Aorta (tissue), 5 donors: ENCODE results near the gene NCKAP5. TPM values are rescaled to one million over a fixed set of nuclear protein-coding genes. Genes with fewer than 3 reads are reported as not detected.

Experiments used
- ATAC-seq: fragments of 200-7000 bp; cut with Tn5 transposase; one replicate; pipeline ENCODE4 v1.9.1; 2022; ENCODE audit warnings: moderate library complexity; ENCODE audit not compliant: low FRiP score
- DNase-seq, 2 donors: peaks; one replicate each; pipeline ENCODE4 v3.0.0-alpha.2; 2020
- H3K27ac ChIP-seq, 2 donors: one replicate each; pipeline ENCODE4 v1.5.1; 2013; ENCODE audit warnings: low read length in 2 of 2, mild to moderate bottlenecking in 2 of 2, moderate library complexity in 2 of 2, control low read depth in 1 of 2, inconsistent platforms in 1 of 2, low read depth in 1 of 2
- H3K27me3 ChIP-seq, 2 donors: one replicate each; pipeline ENCODE4 v1.6.1; 2013; ENCODE audit warnings: control low read depth in 1 of 2, low read length in 1 of 2, mild to moderate bottlenecking in 1 of 2, moderate library complexity in 1 of 2; ENCODE audit not compliant: insufficient read depth in 2 of 2, control insufficient read depth in 1 of 2
- H3K36me3 ChIP-seq, 2 donors: one replicate each; pipeline ENCODE4 v1.6.1; 2013; ENCODE audit warnings: control low read depth in 1 of 2, low read length in 1 of 2, mild to moderate bottlenecking in 1 of 2; ENCODE audit not compliant: insufficient read depth in 2 of 2, control insufficient read depth in 1 of 2
- H3K4me1 ChIP-seq, 2 donors: one replicate each; pipeline ENCODE4 v1.6.1; 2013; ENCODE audit warnings: low read length in 2 of 2, control low read depth in 1 of 2, mild to moderate bottlenecking in 1 of 2, moderate library complexity in 1 of 2; ENCODE audit not compliant: insufficient read depth in 2 of 2, control insufficient read depth in 1 of 2
- H3K4me3 ChIP-seq, 2 donors: one replicate each; pipeline ENCODE4 v1.5.1; 2013; ENCODE audit warnings: low read length in 2 of 2, control low read depth in 1 of 2, mild to moderate bottlenecking in 1 of 2
- H3K9me3 ChIP-seq: one replicate; pipeline ENCODE4 v1.6.1; 2013; ENCODE audit warnings: mild to moderate bottlenecking, low read length; ENCODE audit not compliant: control insufficient read depth
- WGBS, 2 donors: extraction: QIAGEN DNeasy Blood & Tissue Kit; methylation state at CpG; one replicate each; pipeline ENCODE4 v1.1.7; 2013; 5-methylcytosine and 5-hydroxymethylcytosine counted together
- intact Hi-C, 2 donors: fragments of 100-400 bp; cut with DNase I; formaldehyde crosslinking; loops; one replicate each; pipeline versions ENCODE4 v1.14.2 to v1.15.0; 2022
- polyA plus RNA-seq, 2 donors: library from polyadenylated mRNA; stranded (reverse); fragments of 200-250 nt; gene quantifications; one replicate each; pipeline ENCODE4 v1.2.3, GENCODE V29; 2013
- total RNA-seq, 2 donors: library from RNA; stranded (reverse); fragmentation: NEBNext Ultra II Directional; extraction: Animal tissue kit (Norgen Biotek cat#: 25700); gene quantifications; one replicate each; pipeline ENCODE4 v1.2.1, GENCODE V29; 2021
- donor health status: healthy with polysubstance abuse.
- donor health status: Bipolar disorder and iron deficiency.
- donor health status: DM: no; HTN: no; CAD: no.
- donor health status: DM: no; HTN: no; CAD: no.
- donor health status: DM: yes; HTN: yes; CAD: no.

NCKAP5 gene
- total and polyA plus RNA-seq, 4 donors, result 0.75 to 7.5 (median 2.4) TPM; not detected in 1

GRCh38 chr2:133197156-133197555 is 371.1 kb downstream of the NCKAP5 start:
- Histone ChIP-seq H3K4me3 (no peak overlapping the region), H3K27me3 (no peaks in the 10 kb centered on the region), H3K9me3 (no peaks in the 10 kb centered on the region), H3K4me1 (no peaks in the 10 kb centered on the region), H3K36me3 (no peaks in the 10 kb centered on the region), H3K27ac (no peak overlapping the region)
- ATAC-seq (no peak), DNase-seq (no peak)
- intact Hi-C loops, result no loop called here
- WGBS, 2 donors, result 79 to 86% methylated on average over 2 of the region's 2 CpGs

- H3K4me3 ChIP-seq, result no peak overlapping the region
- ATAC-seq (no peak), DNase-seq (no peak)
- no peak overlapping the region for H3K27ac ChIP-seq
- H3K4me1 ChIP-seq, result no peaks in the 10 kb centered on the region
- no peaks in the 10 kb centered on the region for H3K36me3 ChIP-seq
- H3K9me3 ChIP-seq, result no peaks in the 10 kb centered on the region
- WGBS, 2 donors, result 73 to 75% methylated on average over 5 of the region's 5 CpGs
- intact Hi-C loops, result no loop called here
- H3K27me3 ChIP-seq, result no peaks in the 10 kb centered on the region
Measured at GRCh38 chr2:133194777-133195335, 373.4 kb downstream of the NCKAP5 start.

GRCh38 chr2:133194362-133194655 is 374.0 kb downstream of the NCKAP5 start:
- no peak overlapping the region for H3K4me3 ChIP-seq
- H3K27me3 ChIP-seq, result no peaks in the 10 kb centered on the region
- no peaks in the 10 kb centered on the region for H3K4me1 ChIP-seq
- 68 to 70% methylated on average over 4 of the region's 4 CpGs for WGBS, 2 donors
- DNase-seq, result no peak
- no peak for ATAC-seq
- no peaks in the 10 kb centered on the region for H3K9me3 ChIP-seq
- intact Hi-C loops, result no loop called here
- H3K27ac ChIP-seq, result no peak overlapping the region
- H3K36me3 ChIP-seq, result no peaks in the 10 kb centered on the region

GRCh38 chr2:133193544-133194361 is 374.5 kb downstream of the NCKAP5 start:
- Histone ChIP-seq H3K4me3 (no peak overlapping the region), H3K4me1 (no peaks in the 10 kb centered on the region), H3K36me3 (no peaks in the 10 kb centered on the region), H3K27me3 (no peaks in the 10 kb centered on the region), H3K9me3 (no peaks in the 10 kb centered on the region), H3K27ac (no peak overlapping the region)
- no peak for DNase-seq
- intact Hi-C loops, result no loop called here
- no peak for ATAC-seq
- 88% methylated on average over 7 of the region's 7 CpGs for WGBS, 2 donors

- no peaks in the 10 kb centered on the region for H3K36me3 ChIP-seq
- no peaks in the 10 kb centered on the region for H3K9me3 ChIP-seq
- H3K27me3 ChIP-seq, result no peaks in the 10 kb centered on the region
- WGBS, 2 donors, result 93 to 96% methylated on average over 3 of the region's 3 CpGs
- intact Hi-C loops, result no loop called here
- H3K4me1 ChIP-seq, result no peaks in the 10 kb centered on the region
- H3K27ac ChIP-seq, result no peak overlapping the region
- no peak overlapping the region for H3K4me3 ChIP-seq
- ATAC-seq, result no peak
- no peak for DNase-seq
Measured at GRCh38 chr2:133192028-133192427, 376.2 kb downstream of the NCKAP5 start.

GRCh38 chr2:133177196-133177595 is 391.1 kb downstream of the NCKAP5 start:
- no peak for ATAC-seq
- Histone ChIP-seq H3K4me1 (no peaks in the 10 kb centered on the region), H3K27ac (no peak overlapping the region), H3K36me3 (no peaks in the 10 kb centered on the region), H3K9me3 (peaks cover 3% of the 10 kb centered on the region), H3K27me3 (no peaks in the 10 kb centered on the region), H3K4me3 (no peak overlapping the region)
- intact Hi-C loops, result no loop called here
- no peak for DNase-seq
- WGBS, 2 donors, result 59 to 64% methylated on average over 4 of the region's 4 CpGs

GRCh38 chr2:133175926-133176325 is 392.3 kb downstream of the NCKAP5 start:
- Histone ChIP-seq H3K4me1 (no peaks in the 10 kb centered on the region), H3K36me3 (no peaks in the 10 kb centered on the region), H3K9me3 (peaks cover 4% of the 10 kb centered on the region), H3K4me3 (no peak overlapping the region), H3K27ac (no peak overlapping the region), H3K27me3 (no peaks in the 10 kb centered on the region)
- intact Hi-C loops, result no loop called here
- ATAC-seq (no peak), DNase-seq (no peak)
- 92 to 96% methylated on average over 3 of the region's 3 CpGs for WGBS, 2 donors

GRCh38 chr2:133173224-133173623 is 395.0 kb downstream of the NCKAP5 start:
- intact Hi-C loops, result no loop called here
- no peaks in the 10 kb centered on the region for H3K27me3 ChIP-seq
- DNase-seq (no peak), ATAC-seq (no peak)
- H3K4me1 ChIP-seq, result peaks cover 0 to 2% of the 10 kb centered on the region in 2 donors
- no peak overlapping the region for H3K27ac ChIP-seq
- peaks cover 4% of the 10 kb centered on the region for H3K9me3 ChIP-seq
- H3K4me3 ChIP-seq, result no peak overlapping the region
- H3K36me3 ChIP-seq, result no peaks in the 10 kb centered on the region

- peaks cover 0 to 2% of the 10 kb centered on the region in 2 donors for H3K4me1 ChIP-seq
- intact Hi-C loops, result no loop called here
- H3K27me3 ChIP-seq, result no peaks in the 10 kb centered on the region
- no peaks in the 10 kb centered on the region for H3K36me3 ChIP-seq
- ATAC-seq (peak; percentile 24), DNase-seq (no peak)
- WGBS, 2 donors, result 20 to 22% methylated on average over 3 of the region's 3 CpGs
- H3K4me3 ChIP-seq, result no peak overlapping the region
- H3K27ac ChIP-seq, result no peak overlapping the region
- peaks cover 1% of the 10 kb centered on the region for H3K9me3 ChIP-seq
Measured at GRCh38 chr2:133171393-133172004, 396.8 kb downstream of the NCKAP5 start.
